Activated T-helper 9 cell treated with anti-CD3 and anti-CD28 coated beads, Interleukin-2, amount 50 U/mL, for 16 hours (primary cell): ENCODE measurements around the gene G6PC1.
"Not testable (repeated sequence)": the region's sequence is repeated elsewhere in the genome, so short reads cannot be mapped to it uniquely, and the experiment has no call there.

Source experiments
- DNase-seq: peaks from one replicate; pipeline ENCODE4 v3.0.0-alpha.2; 2020; ENCODE audit warnings: low read depth

The G6PC1 gene

GRCh38 chr17:42873932-42874695, 26.5 kb upstream of the G6PC1 start:
- not testable (repeated sequence) for DNase-seq

GRCh38 chr17:42877037-42877436, 23.6 kb upstream of the G6PC1 start:
- DNase-seq: no peak

- no peak for DNase-seq
Measured at GRCh38 chr17:42878123-42878880, 22.3 kb upstream of the G6PC1 start.

GRCh38 chr17:42878924-42879595, 21.5 kb upstream of the G6PC1 start:
- DNase-seq: no peak

- DNase-seq: no peak
Measured at GRCh38 chr17:42879596-42879985, 21.0 kb upstream of the G6PC1 start.

DNA sequence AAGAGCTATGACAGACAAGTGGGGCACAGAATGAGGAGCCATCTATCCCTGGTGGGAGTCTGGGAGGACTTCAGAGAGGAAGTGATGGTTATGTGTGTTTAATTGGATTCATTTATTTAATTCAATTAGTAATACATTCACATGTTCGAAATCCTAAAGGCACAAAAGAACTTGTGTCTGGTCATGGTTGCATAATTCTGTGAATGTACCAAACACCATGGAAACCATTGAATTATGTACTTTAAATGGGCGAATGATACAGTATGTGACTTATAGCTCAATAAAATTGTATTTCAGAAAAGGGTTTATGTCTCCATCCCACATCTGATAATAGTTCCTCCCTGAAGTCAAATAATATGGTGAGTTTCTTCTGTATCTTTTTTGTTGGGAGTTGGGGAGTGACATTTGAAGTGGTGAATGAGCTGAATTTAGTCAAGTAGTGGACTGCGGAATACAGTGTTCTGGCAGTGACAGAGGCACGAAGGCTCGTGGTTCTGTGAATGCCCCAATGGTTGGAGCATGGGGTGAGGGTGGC, 19.8 kb upstream of the G6PC1 start:
- no peak for DNase-seq

DNA sequence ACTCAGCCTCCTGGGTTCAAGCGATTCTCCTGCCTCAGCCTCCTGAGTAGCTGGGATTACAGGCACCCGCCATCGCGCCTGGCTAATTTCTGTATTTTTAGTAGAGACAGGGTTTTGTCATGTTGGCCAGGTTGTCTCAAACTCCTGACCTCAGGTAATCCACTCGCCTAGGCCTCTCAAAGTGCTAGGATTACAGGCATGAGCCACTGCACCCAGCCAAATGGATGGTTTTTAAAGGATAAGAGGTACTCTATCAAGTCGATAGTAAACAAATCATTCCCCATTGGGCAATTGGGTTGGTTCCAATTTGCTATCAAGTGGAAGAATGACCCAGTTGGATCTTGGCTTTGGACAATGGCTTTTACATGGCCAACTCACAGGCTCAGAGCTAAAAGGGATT, 18.9 kb upstream of the G6PC1 start:
- DNase-seq: not testable (repeated sequence)

DNA sequence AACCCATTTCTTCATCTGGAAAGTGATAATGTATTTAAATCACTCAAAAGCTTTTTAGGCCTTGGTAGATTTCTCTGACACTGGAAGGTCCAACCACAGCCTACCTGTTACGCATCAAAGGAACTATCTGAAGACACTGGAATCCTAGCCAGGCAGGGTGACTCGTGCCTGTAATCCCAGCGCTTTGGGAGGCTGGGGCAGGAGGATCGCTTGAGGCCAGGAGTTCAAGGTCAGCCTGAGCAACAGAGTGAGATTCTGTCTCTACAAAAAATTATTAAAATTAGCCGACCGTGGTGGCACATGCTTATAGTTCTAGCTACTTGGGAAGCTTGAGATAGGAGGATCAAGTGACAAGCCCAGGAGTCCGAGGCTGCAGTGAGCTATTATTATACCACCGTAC, 18.4 kb upstream of the G6PC1 start:
- no peak for DNase-seq

- no peak for DNase-seq
Measured at GRCh38 chr17:42883802-42884558, 16.6 kb upstream of the G6PC1 start.

DNA sequence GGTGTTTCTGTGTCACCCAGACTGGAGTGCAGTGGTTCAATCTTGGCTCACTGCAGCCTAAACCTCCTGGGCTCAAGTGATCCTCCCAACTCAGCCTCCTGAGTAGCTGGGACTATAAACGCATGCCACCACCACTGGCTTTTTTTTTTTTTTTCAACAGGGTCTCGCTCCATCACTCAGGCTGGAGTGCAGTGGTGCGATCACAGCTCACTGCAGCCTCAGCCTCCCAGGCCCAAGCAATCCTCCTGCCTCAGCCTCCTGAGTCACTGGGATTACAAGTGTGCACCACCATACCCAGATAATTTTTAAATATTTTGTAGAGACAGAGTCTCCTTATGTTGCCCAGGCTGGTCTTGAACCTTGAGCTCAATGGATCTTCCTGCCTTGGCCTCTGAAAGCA, 14.8 kb upstream of the G6PC1 start:
- DNase-seq: not testable (repeated sequence)

GRCh38 chr17:42886283-42887176, 14.1 kb upstream of the G6PC1 start:
- DNase-seq: no peak

DNA sequence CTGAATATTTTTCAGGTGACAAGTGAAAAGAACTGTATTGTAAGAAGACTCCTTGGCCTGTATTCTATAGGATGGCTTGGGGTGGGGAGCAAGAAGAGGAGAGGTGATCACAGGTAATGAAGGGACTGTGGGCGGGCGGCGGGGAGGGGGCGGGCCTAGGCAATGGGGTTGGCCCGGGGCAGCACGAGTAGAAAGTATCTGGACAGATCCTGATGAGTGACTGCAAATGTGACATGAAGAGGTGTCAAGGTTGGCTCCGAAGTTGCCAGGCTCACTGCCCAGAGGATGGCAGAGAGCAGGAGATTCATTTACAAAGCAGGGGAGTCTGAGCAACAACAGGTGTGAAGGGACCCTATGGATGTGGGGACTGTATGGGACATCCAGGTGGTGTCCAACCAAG, 10.8 kb upstream of the G6PC1 start:
- no peak for DNase-seq

DNA sequence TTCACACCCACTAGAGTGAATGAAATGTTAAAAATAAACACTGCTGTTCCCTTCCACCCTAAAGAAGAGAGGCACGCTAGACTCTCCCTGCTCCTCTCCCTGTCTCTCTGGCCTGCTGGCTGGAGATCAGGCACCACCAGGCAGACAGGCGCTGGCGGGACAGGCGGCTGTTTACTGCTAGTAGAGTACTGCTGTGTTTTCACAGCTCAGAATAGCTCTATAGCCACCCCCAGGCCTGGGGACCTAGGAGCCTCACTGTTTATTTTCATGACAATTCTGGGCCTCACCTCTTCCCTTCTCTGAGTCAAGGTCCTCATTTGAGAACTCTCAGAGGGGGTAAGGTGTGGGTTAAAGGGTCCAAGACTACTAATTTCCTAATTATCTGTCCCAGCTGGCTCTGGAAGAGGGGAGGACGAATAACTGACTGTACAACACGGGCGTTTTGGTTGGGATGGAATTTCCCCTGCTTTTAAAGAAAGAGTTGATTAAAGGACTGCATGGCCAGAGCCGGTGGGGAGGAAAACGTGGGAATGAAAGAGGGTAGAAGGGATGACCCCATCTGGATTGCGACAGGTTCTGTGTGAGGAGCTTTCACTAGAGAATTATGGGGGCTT, 9.0 kb upstream of the G6PC1 start:
- no peak for DNase-seq

- no peak for DNase-seq
Measured at GRCh38 chr17:42893359-42893758, 7.2 kb upstream of the G6PC1 start.

DNA sequence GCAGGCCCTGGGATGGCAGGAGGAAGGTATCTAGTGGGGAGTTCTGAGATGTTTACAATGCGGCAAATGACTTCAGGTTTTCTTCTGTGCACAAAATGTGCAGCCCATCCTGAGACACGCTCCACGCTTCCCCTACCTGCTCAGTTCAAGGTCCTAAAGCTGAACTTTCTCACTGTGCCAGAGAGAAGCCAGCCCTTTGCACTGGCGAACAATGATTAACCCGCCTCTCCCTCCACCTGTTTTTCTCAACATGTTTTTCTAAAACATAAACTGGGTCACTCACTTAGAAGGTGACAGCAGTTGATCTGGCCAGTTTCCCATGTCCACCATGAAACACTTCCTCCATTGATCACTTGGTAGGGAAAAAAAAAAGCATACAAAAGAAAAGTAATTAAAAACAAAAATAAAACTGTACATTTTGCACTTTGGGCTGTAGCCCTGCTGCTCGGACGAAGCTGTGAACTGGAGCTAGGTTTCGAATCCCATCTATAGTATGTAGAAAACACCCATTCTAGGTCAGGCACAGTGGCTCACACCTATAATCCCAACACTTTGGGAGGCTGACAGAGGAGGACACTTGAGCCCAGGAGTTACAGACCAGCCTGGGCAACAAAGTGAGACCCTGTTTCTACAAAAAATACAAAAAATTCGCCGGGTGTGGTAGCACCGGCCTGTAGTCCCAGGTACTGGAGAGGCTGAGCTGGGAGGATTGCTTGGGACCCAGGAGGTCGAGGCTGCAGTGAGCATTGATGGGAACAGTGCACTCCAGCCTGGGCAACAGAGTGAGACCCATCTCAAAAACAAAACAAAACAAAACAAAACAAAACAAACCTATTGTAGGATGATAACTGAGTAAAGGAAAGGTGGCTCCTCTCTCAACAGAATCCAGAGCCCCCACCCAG, 6.1 kb upstream of the G6PC1 start:
- no peak for DNase-seq

DNA sequence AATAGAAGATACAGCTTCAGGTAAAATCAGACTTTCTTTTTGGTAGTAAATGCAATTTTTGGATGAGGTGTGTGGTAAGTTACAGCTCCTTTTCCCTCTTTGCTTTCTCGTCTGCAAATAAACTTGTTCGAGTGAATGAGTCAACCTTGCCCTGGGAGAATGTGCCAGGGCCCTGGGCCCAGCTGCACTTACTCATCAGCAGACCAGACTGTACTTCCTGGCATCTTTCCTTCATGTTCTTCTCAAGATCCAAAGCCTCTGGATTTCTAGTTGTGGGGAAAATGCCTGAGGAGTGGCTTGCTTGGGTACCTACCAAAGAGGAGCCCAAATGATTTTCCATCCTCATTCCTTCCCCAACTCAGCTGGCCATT, 5.4 kb upstream of the G6PC1 start:
- no peak for DNase-seq

DNA sequence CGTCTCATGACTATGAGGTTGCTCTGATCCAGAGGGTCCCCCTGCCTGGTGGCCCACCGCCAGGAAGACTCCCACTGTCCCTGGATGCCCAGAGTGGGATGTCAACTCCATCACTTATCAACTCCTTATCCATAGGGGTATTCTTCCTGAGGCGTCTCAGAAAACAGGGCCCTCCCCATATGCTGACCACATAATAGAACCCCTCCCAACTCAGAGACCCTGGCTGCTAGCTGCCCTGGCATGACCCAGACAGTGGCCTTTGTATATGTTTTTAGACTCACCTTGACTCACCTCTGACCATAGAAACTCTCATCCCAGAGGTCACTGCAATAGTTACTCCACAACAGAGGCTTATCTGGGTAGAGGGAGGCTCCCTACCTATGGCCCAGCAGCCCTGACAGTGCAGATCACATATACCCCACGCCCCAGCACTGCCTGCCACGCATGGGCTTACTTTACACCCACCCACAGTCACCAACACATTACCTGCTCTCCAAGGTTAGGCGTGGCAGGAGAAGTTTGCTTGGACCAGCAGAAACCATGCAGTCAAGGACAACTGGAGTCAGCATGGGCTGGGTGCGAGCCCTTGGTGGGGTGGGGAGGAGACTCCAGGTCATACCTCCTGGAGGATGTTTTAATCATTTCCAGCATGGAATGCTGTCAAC, 2.3 kb upstream of the G6PC1 start:
- no peak for DNase-seq

DNA sequence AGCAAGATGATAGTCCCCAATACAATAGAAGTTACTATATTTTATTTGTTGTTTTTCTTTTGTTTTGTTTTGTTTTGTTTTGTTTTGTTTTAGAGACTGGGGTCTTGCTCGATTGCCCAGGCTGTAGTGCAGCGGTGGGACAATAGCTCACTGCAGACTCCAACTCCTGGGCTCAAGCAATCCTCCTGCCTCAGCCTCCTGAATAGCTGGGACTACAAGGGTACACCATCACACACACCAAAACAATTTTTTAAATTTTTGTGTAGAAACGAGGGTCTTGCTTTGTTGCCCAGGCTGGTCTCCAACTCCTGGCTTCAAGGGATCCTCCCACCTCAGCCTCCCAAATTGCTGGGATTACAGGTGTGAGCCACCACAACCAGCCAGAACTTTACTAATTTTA, 618 bp upstream of the G6PC1 start:
- DNase-seq: not testable (repeated sequence)
